ENCODE results near the gene R3HCC1L.
"Not testable (repeated sequence)": the region's sequence is repeated elsewhere in the genome, so short reads cannot be mapped to it uniquely, and the experiment has no call there.

The R3HCC1L gene

GRCh38 chr10:98131619-98132018 lies 2.8 kb upstream of the R3HCC1L start:
- DNase-seq (ENCODE audit: low read depth in 1 of 2, low spot score in 1 of 2), result no peak

DNA sequence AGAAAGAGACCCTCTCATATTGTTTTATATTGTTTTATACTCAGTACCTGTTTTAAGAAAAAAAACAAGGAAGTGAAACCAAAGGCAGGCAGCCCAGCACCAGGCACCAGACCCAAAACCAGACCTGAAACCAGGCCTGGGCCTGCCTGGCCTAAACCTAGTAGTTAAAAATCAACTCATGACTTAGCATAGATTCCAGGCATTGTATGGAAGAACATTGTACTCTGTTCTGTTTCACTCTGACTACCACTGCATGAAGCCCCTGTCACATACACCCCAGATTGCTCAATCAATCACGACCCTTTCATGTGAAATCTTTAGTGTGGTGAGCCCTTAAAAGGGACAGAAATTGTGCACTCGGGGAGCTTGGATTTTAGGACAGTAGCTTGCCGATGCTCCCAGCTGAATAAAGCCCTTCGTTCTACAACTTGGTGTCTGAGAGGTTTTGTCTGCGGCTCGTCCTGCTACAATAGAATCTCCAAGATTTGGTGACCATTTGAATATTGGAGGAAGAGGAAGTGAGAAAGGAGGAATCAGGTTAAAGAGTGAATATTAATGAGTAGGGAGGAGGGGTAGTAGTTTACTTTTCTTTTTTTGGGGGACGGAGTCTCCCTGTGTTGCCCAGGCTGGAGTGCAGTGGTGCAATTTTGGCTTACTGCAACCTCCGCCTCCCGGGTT lies 1.2 kb upstream of the R3HCC1L start:
- not testable (repeated sequence) for DNase-seq (ENCODE audit: low read depth in 1 of 2, low spot score in 1 of 2)

- DNase-seq (ENCODE audit: low read depth in 1 of 2, low spot score in 1 of 2), result no peak
Observed at GRCh38 chr10:98134117-98134430, 383 bp upstream of the R3HCC1L start.

DNA sequence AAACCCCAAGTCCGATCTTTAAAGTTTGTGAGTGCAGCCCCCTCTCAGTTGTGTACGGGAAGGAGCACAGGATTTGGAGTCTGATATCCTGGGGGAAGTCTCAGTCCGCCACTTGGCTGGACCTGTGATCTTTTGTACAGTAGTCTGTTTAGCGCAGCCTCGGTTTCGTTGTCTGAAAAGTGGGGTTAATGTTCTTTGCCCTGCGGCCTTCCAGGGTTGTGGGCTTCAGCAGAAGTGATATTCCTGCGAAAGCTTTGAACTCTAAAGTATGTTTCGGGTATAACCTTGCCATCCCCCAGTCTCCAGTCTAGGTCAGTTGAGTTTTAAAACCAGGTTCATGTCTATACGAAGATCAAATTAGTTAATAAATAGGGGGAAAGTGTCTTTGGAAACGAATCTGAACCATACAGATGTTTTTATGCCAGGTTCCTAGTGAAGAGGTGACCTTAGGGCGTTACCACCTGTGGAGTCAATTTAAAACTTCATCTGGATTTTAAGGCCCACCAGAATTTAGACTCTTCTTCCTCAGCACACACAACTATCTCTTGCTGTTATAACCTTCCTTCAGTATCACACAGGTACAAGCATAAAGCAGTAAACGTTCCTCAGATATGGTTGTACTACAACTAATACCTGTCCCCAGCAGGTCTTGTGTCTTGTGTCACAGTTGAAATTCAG lies 904 bp downstream of the R3HCC1L start:
- DNase-seq (ENCODE audit: low read depth in 1 of 2, low spot score in 1 of 2), result peak in 1 of 2 donors; percentile 8

- not testable (repeated sequence) for DNase-seq (ENCODE audit: low read depth in 1 of 2, low spot score in 1 of 2)
Observed at GRCh38 chr10:98136775-98137174, 2.3 kb downstream of the R3HCC1L start.

DNA sequence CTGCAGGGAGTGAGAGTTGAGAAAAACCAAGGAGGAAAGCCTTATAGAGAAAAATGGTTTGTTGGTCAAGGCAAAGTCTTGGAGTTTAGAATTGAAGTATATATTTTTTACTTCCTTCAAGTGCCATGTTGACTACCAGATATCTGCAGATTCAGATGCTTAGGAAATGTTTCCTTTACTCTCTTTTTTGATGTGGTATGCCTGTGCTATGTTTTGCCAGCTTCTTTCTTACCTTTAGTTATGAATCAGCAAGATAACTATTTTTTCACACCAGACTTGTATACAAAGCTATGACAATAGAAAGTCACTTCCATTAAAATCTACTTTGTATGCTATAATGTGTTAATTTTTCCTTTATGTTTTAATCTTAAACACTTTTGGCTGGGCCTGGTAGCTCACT lies 3.6 kb downstream of the R3HCC1L start:
- no peak for DNase-seq (ENCODE audit: low read depth in 1 of 2, low spot score in 1 of 2)

DNA sequence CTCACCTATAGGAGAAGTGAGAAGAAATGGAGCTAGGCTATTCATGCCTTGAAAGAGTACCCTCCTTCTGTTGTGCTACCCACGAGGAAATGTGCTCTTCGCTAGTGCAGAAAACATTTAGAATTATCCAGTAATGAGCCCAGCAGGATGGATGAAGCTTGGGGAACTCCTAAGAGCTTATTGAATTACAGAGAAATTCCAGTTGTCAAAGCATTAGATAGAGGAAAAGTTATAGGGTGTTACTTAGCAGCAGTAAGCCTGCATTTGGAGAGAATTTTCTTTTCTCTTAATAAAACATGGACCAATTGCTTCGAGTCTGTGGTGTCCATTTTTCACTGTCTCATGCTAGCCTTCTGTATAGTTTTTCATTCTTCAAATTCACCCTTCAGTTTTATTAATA lies 5.0 kb downstream of the R3HCC1L start:
- DNase-seq (ENCODE audit: low read depth in 1 of 2, low spot score in 1 of 2), result no peak

DNA sequence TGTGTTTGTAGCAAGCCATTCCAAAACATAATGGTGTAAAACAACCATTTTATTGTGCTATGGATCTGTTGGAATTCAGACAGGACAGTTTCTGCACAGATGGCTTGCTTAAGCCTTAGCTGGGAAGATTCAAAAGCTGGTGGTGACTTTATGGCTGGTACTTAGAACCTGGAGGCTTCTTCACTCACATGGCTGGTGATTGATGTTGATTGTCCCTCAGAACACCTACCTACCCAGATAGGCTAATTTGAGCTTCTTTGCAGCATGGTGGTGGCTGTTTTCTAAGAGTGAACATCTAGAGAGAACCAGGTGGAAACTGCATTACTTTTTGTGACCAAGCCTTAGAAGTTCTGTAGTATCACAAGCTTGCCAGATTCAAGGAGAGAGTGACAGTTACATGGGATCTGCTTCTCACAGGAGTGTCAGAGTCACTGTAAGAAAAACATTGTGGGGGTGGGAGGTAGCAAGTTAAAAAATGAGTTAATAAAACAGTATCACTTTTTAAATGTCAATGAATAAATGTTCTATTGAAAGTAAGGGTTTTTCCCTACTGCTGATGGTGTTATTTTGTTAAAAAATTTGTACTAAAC lies 7.1 kb downstream of the R3HCC1L start:
- DNase-seq (ENCODE audit: low read depth in 1 of 2, low spot score in 1 of 2), result no peak

DNA sequence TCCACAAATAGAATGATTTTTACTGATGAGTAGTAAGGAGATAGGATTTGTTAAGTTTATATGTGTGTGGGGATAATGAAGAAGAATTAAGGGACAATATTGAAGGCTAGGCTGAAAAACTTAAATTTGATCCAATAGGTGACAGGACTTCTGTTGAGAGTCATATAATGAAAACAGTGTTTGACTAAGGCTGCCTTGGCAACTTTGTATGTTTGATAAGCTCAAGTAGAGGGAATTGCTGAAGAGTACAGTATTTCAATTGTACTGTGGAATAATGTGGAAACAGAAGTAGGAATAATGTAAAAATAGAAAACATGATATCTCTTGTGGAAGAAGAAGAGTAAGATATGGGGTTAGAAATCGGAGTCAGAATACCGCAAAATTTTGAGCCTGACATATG lies 10.5 kb downstream of the R3HCC1L start:
- DNase-seq (ENCODE audit: low read depth in 1 of 2, low spot score in 1 of 2), result no peak

DNA sequence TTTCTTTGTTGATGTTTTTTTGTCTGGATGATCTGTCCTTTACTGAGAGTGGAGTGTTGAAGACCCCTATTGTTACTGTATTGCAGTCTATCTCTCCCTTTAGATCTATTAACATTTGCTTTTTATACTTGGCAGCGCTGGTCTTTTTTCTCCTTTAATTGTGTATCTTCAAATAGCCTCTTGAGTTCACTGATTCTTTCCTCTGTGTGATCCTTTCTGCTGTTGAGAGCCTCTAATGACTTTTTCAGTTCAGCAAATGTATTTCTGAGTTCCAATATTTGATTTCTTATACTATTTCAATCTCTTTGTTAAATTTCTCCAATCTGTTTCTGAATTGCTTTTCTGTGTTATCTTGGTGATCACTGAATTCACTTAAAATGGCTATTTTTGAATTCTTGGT lies 15.4 kb downstream of the R3HCC1L start:
- no peak for DNase-seq (ENCODE audit: low read depth in 1 of 2, low spot score in 1 of 2)

DNA sequence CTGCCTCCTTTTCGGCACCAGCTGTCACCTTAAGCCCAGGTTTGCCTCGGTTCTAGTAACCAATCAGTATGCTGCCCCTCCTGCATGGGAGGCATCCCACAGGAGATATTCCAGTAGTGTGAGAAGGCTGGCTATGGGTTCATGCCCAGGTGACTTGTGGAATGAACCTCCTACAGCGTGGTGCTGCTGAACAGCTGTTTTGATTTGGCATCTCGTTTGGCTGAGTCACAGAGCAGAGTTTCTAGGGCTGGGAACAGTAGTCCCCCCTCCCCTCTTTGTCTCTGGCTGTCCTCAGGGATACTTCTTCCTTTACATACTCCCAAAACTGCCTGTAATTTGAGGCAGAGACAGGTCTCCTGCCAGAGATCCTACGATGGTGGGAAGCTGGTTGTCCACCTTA lies 16.1 kb downstream of the R3HCC1L start:
- no peak for DNase-seq (ENCODE audit: low read depth in 1 of 2, low spot score in 1 of 2)

- not testable (repeated sequence) for DNase-seq (ENCODE audit: low read depth in 1 of 2, low spot score in 1 of 2)
Observed at GRCh38 chr10:98152778-98153177, 18.3 kb downstream of the R3HCC1L start.

DNA sequence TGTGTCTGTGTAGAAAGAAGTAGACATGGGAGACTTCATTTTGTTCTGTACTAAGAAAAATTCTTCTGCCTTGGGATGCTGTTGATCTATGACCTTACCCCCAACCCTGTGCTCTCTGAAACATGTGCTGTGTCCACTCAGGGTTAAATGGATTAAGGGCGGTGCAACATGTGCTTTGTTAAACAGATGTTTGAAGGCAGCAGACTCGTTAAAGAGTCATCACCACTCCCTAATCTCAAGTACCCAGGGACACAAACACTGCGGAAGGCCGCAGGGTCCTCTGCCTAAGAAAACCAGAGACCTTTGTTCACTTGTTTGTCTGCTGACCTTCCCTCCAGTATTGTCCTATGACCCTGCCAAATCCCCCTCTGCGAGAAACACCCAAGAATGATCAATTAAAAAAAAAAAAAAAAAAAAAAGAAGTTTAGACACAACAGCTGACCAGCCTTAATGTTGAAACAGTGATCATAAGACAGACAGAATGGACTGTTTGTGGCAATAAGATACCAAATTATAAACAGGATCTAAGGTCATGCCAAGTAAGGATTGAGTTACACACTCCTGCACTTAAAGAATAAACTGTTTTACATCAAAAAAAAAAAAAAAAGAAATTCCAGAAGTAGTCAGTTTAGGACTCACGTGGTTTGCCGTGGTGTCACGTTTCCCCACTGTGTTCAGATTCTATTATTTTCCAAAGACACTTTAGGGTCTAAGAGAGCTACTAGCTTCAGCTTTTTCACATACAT lies 18.9 kb downstream of the R3HCC1L start:
- not testable (repeated sequence) for DNase-seq (ENCODE audit: low read depth in 1 of 2, low spot score in 1 of 2)

DNA sequence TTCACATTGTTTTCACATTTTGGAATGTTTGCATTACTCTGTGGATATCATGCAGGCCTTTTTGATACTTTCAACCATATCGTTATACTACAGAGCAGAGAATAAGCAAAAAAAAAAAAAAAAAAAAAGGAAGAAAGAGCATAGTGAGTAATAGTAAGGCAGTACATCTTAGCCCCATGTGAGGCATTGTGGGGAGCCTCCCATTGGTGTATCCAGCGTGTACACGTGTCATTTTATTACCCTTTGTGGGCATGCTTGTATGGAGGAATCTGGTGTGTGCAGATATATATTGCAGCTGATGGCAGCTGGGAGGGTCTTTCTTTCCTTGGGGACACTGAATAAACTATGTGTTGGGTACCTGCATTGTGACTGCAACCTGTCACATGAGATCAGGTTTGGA lies 19.6 kb downstream of the R3HCC1L start:
- no peak for DNase-seq (ENCODE audit: low read depth in 1 of 2, low spot score in 1 of 2)

- DNase-seq (ENCODE audit: low read depth in 1 of 2, low spot score in 1 of 2), result no peak
Observed at GRCh38 chr10:98158576-98158975, 24.1 kb downstream of the R3HCC1L start.

DNA sequence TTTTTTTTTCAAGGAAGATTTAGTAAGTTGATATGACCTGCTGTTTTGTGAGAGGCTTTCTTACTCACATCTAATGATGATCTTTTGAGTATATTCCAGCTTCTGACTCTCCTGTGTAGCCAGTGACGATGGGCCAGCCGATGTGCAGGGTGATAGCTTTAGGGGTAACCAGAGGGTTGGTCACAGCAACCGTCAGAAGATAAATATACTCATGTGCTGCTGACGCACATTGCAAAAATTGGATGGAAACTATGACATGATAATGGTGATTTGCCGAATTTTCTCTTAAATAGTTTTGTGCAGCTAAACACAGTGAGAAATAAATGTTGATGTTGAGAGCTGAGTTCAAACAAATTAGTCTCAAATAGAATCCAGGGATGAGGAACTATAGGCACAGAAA lies 29.5 kb downstream of the R3HCC1L start:
- DNase-seq (ENCODE audit: low read depth in 1 of 2, low spot score in 1 of 2), result no peak

DNA sequence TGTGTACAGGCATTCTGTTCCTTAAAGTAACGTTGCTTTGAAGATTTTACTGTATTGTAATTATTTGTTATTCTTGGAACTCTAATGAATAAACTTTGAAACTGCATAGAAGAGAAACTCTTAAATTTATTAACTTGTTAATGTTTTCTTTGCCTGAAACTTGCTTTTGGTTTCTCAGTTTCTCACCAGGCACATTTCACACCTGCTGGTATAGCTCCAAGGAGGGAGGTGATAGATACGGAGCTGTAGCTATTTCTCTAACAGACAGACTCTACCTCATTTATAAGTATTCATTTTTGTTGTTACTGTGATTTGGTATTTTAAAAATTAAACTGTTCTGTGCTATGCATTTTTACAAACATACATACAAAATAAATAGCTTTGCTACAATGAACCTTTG lies 32.7 kb downstream of the R3HCC1L start:
- no peak for DNase-seq (ENCODE audit: low read depth in 1 of 2, low spot score in 1 of 2)

GRCh38 chr10:98168147-98168546 lies 33.7 kb downstream of the R3HCC1L start:
- no peak for DNase-seq (ENCODE audit: low read depth in 1 of 2, low spot score in 1 of 2)

- no peak for DNase-seq (ENCODE audit: low read depth in 1 of 2, low spot score in 1 of 2)
Observed at GRCh38 chr10:98168766-98169165, 34.3 kb downstream of the R3HCC1L start.

GRCh38 chr10:98169379-98169778 lies 34.9 kb downstream of the R3HCC1L start:
- no peak for DNase-seq (ENCODE audit: low read depth in 1 of 2, low spot score in 1 of 2)

DNA sequence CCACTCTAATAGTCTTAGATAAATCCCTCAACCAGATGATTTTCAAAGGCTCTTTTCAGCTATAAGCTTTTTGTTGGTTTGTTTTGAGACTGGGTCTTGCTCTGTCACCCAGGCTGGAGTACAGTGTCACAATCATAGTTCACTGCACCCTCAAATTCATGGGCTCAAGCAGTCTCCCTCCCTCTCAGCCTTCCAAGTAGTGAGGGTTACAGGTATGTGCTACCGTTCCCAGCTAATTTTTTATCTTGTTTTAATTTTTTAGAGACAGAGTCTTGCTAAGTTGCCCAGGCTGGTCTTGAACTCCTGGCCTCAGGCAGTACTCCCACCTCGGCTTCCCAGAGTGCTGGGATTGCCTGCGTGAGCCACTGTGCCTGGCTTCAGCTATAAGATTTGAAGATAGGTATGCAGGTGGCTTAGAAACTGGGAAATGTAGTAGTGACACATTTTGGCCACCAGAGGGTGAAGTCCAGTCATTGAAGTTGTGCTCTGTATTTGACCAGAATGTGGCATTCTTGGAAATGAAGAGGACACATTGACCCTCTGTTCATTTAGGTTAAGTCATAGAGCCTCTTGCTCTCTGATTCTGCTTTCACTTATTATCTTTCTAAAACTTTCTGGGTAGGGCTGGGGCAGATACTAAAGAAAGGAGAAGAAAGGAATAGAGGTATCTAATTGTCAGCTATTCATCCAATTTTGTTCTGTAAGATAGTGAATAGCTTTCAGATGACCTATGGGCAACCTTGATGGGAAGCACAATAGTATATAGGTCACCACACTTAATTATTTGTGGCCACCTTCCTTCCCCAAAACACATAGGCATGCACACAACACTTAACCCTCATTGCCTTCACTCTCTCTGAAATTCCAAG lies 36.0 kb downstream of the R3HCC1L start:
- DNase-seq (ENCODE audit: low read depth in 1 of 2, low spot score in 1 of 2), result no peak
